GM18511 (cell line): ENCODE results near the gene SFTPD.

Source experiments
- ATAC-seq: cut with Tn5 transposase; IDR thresholded peaks from one replicate; pipeline ENCODE4 v1.9.1; 2021; ENCODE audit warnings: mild to moderate bottlenecking, moderate library complexity; ENCODE audit not compliant: unreplicated experiment

The SFTPD gene

GRCh38 chr10:79946271-79947082 is 2.4 kb downstream of the SFTPD start:
- no peak for ATAC-seq

GRCh38 chr10:79944428-79945395 is 4.2 kb downstream of the SFTPD start:
- no peak for ATAC-seq

GRCh38 chr10:79943871-79944270 is 5.0 kb downstream of the SFTPD start:
- no peak for ATAC-seq

- no peak for ATAC-seq
Observed at GRCh38 chr10:79942261-79943185, 6.4 kb downstream of the SFTPD start.

- ATAC-seq = no peak
Observed at GRCh38 chr10:79941585-79942210, 7.2 kb downstream of the SFTPD start.

- no peak for ATAC-seq
Observed at GRCh38 chr10:79941146-79941545, 7.8 kb downstream of the SFTPD start.

GRCh38 chr10:79940431-79940830 is 8.5 kb downstream of the SFTPD start:
- ATAC-seq = no peak

- ATAC-seq = no peak
Observed at GRCh38 chr10:79939969-79940368, 8.9 kb downstream of the SFTPD start.

- ATAC-seq = peak; percentile 82
Observed at GRCh38 chr10:79938728-79939406, 10.0 kb downstream of the SFTPD start.

GRCh38 chr10:79937701-79938151 is 11.2 kb downstream of the SFTPD start:
- no peak for ATAC-seq

- ATAC-seq = peak; percentile 42
Observed at GRCh38 chr10:79936625-79937615, 12.0 kb downstream of the SFTPD start.

- ATAC-seq = no peak
Observed at GRCh38 chr10:79933961-79934360, 14.9 kb downstream of the SFTPD start.

GRCh38 chr10:79932841-79933379 is 16.0 kb downstream of the SFTPD start:
- no peak for ATAC-seq

- ATAC-seq = no peak
Observed at GRCh38 chr10:79932307-79932706, 16.6 kb downstream of the SFTPD start.

- ATAC-seq = no peak
Observed at GRCh38 chr10:79930751-79931150, 18.2 kb downstream of the SFTPD start.

GRCh38 chr10:79930267-79930666 is 18.6 kb downstream of the SFTPD start:
- ATAC-seq = no peak

- ATAC-seq = peak; percentile 84
Observed at GRCh38 chr10:79929409-79929904, 19.4 kb downstream of the SFTPD start.

GRCh38 chr10:79928028-79928583 is 20.8 kb downstream of the SFTPD start:
- no peak for ATAC-seq
